Measurements from ENCODE around the gene APLF.

APLF gene

DNA sequence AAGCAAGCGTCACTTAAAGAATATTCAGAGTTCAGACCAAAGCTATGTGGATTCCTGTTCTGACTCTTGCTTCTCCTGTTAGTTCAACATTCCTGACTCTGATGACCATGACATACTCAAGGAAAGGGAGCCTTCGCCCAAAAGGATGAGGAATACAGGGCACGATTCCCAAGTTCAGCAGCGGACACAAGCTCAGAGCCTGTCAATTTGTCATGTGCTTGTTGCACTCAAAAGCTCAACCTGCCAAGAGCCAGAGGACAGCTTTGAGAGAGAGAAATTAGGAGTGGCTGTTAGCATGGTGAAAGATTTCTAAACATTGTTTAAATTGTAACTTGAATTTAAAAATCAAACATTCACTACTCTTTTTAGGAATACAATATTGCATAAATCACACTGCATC lies 33.3 kb downstream of the APLF start:
- no peak for DNase-seq (ENCODE audit: extremely low spot score)
- CTCF ChIA-PET = interaction anchor here (0.6 to 0.8 kb wide), 2 partner anchors 11 to 74 kb away, joined by 3 read pairs; no protein-coding TSS in a partner anchor
- TF ChIP-seq, protein P1, sequence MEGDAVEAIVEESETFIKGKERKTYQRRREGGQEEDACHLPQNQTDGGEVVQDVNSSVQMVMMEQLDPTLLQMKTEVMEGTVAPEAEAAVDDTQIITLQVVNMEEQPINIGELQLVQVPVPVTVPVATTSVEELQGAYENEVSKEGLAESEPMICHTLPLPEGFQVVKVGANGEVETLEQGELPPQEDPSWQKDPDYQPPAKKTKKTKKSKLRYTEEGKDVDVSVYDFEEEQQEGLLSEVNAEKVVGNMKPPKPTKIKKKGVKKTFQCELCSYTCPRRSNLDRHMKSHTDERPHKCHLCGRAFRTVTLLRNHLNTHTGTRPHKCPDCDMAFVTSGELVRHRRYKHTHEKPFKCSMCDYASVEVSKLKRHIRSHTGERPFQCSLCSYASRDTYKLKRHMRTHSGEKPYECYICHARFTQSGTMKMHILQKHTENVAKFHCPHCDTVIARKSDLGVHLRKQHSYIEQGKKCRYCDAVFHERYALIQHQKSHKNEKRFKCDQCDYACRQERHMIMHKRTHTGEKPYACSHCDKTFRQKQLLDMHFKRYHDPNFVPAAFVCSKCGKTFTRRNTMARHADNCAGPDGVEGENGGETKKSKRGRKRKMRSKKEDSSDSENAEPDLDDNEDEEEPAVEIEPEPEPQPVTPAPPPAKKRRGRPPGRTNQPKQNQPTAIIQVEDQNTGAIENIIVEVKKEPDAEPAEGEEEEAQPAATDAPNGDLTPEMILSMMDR (IDR thresholded peaks at IDR 0.05; ENCODE audit: control extremely low read depth, extremely low read depth, low read depth, missing control alignments) = no peak
- POLR2A ChIA-PET = no interaction called here

DNA sequence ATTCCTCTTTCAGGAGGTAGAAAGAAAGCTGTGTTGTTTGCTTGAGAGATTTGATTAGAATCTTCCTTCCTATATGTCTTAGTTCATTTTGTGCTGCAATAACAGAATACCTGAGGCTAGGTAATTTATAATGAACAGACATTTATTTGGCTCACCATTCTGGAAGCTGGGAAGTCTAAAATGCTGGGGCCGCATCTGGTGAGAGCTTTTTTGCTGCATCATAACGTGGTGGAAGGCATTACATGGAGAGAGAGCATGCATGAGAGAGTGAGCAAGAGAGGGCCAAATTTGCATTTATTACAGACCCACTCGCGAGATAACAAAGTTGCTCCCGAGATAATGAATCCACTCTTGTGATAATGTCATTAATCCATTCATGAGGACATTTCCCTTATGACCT lies 34.4 kb downstream of the APLF start:
- TF ChIP-seq, protein P1 (IDR thresholded peaks at IDR 0.05; ENCODE audit: control extremely low read depth, extremely low read depth, low read depth, missing control alignments) = no peak
- POLR2A ChIA-PET = no interaction called here
- no peak for DNase-seq (ENCODE audit: extremely low spot score)
- CTCF ChIA-PET = interaction anchor here (0.9 kb wide), 1 partner anchor 188 kb away, joined by 3 read pairs; no protein-coding TSS in a partner anchor

DNA sequence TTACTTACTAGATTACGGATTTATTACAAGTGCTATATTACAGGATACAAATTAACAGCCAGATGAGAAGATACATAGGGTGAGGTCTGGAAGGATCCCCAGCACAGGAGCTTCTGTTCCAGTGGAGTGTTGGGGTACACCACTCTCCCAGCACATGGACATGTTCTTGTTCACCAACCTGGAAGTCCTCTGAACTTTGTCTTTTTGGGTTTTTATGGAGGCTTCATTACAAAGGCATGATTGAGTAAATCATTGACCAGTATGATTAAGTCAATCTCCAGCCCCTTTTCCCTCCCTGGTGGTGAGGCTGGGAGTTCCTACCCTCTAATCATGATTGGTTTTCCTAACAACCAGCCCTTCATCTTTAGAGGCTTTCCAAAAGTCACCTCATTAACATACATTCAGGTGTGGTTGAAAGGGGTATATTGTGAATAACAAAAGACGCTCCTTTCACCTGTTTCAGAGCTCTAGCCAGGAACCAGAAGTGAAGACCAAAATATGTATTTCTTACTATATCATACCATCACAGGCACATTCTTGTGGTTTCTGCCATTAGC lies 38.3 kb downstream of the APLF start:
- ChIA-PET CTCF (interaction anchor here (0.8 to 2.9 kb wide), 8 partner anchors 16 to 404 kb away, joined by 3 to 9 read pairs (median 3); no protein-coding TSS in a partner anchor), POLR2A (interaction anchor here (1.0 kb wide), 1 partner anchor 26 kb away, joined by 3 read pairs; no protein-coding TSS in a partner anchor)
- DNase-seq (ENCODE audit: extremely low spot score) = no peak
- TF ChIP-seq, protein P1 (IDR thresholded peaks at IDR 0.05; ENCODE audit: control extremely low read depth, extremely low read depth, low read depth, missing control alignments) = no peak

DNA sequence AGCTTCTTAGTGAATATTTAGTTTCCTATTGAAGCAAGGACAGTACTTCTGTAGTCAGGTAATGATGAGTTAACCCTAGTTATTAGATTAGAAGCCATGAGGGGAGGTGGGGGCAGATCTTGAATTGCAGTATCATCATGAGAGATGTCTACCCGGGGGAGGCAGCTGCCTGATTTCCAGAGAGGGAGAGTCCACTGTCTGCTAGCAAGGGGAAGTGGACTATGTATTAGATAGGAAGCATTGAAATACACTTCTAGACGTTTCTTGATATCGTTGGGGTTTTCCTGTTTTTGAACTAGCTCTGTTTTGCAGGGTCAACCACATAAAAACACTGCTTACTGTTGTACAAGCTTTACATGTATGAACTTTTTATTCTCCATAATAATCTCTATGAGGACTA lies 38.8 kb downstream of the APLF start:
- ChIA-PET POLR2A (interaction anchor here (1.0 kb wide), 1 partner anchor 25 kb away, joined by 3 read pairs; no protein-coding TSS in a partner anchor), CTCF (interaction anchor here (0.8 to 2.9 kb wide), 8 partner anchors 15 to 437 kb away, joined by 3 to 9 read pairs (median 3); no protein-coding TSS in a partner anchor)
- TF ChIP-seq, protein P1 (IDR thresholded peaks at IDR 0.05; ENCODE audit: control extremely low read depth, extremely low read depth, low read depth, missing control alignments) = no peak
- no peak for DNase-seq (ENCODE audit: extremely low spot score)

DNA sequence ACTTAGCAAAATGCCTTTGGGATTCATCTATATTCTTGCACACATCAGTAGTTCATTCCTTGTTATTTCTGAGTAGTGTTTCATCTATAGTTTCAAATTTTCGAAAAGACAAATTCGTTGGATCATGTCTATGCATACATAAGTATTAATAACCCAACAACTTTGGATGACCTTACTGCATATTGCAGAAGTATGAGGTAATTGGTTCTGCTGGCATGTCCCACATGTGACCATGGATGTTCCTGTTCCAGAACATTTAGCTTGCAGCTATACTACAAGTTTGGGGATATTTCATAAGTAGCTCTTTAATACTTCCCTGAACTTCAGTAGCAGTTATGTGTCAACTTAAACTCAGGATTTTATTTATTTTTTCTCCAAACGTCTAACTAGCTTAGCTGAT lies 44.9 kb downstream of the APLF start:
- TF ChIP-seq, protein P1 (IDR thresholded peaks at IDR 0.05; ENCODE audit: control extremely low read depth, extremely low read depth, low read depth, missing control alignments) = no peak
- DNase-seq (ENCODE audit: extremely low spot score) = no peak
- ChIA-PET POLR2A (no interaction called here), CTCF (interaction anchor here (1.0 to 1.5 kb wide), 4 partner anchors 14 to 115 kb away, joined by 3 to 5 read pairs (median 4); no protein-coding TSS in a partner anchor)

DNA sequence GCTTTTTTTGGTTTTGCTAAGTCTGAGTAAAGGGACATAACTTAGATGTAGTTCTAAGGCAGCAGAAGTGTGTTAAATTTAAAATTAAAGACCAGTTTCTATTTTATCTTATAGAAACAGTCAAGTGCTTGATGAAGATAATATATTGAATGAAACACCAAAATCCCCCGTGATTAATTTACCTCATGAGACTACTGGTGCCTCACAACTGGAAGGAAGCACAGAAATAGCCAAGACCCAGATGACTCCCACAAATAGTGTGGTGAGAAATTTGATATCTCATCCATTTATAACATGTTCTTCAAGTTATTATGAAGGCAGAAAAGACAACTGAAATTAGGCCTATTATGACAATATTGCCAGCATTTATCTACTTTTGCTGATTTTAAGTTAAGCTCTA lies 45.6 kb downstream of the APLF start:
- TF ChIP-seq, protein P1 (IDR thresholded peaks at IDR 0.05; ENCODE audit: control extremely low read depth, extremely low read depth, low read depth, missing control alignments) = no peak
- CTCF ChIA-PET = interaction anchor here (1.0 to 1.5 kb wide), 3 partner anchors 19 to 115 kb away, joined by 3 to 4 read pairs (median 4); no protein-coding TSS in a partner anchor
- no peak for DNase-seq (ENCODE audit: extremely low spot score)
- POLR2A ChIA-PET = no interaction called here
